ENCODE results near the gene MOB3B.
A peak's percentile ranks its signal among the peaks of the same experiment; 100 is the strongest.

Gene MOB3B

GRCh38 chr9:27540502-27540901 is 10.9 kb upstream of the MOB3B start:
- DNase-seq, result no peak

GRCh38 chr9:27539479-27540441 is 10.1 kb upstream of the MOB3B start:
- no peak for DNase-seq

- DNase-seq, result no peak
Observed at GRCh38 chr9:27538647-27539046, 9.0 kb upstream of the MOB3B start.

GRCh38 chr9:27537756-27538155 is 8.1 kb upstream of the MOB3B start:
- DNase-seq, result no peak

- no peak for DNase-seq
Observed at GRCh38 chr9:27537027-27537435, 7.4 kb upstream of the MOB3B start.

GRCh38 chr9:27536168-27536567 is 6.6 kb upstream of the MOB3B start:
- no peak for DNase-seq

GRCh38 chr9:27535701-27536118 is 6.1 kb upstream of the MOB3B start:
- DNase-seq, result no peak

- DNase-seq, result no peak
Observed at GRCh38 chr9:27534658-27535209, 5.1 kb upstream of the MOB3B start.

- no peak for DNase-seq
Observed at GRCh38 chr9:27534131-27534530, 4.5 kb upstream of the MOB3B start.

GRCh38 chr9:27533311-27533710 is 3.7 kb upstream of the MOB3B start:
- no peak for DNase-seq

GRCh38 chr9:27532046-27532445 is 2.4 kb upstream of the MOB3B start:
- DNase-seq, result no peak

- no peak for DNase-seq
Observed at GRCh38 chr9:27530915-27531755, 1.5 kb upstream of the MOB3B start.

- peak; percentile 50 to 56 for DNase-seq
Observed at GRCh38 chr9:27528886-27529315, 713 bp downstream of the MOB3B start.

- DNase-seq, result peak; percentile 57 to 68
Observed at GRCh38 chr9:27528076-27528885, 1.3 kb downstream of the MOB3B start.

GRCh38 chr9:27527702-27528075 is 1.9 kb downstream of the MOB3B start:
- no peak for DNase-seq

- DNase-seq, result no peak
Observed at GRCh38 chr9:27524236-27524635, 5.4 kb downstream of the MOB3B start, which contains the start of gene IFNK. IFNK (plus strand) TSS chr9:27524290; CDS start chr9:27524337, 47 bp downstream.

GRCh38 chr9:27523141-27523540 is 6.5 kb downstream of the MOB3B start:
- DNase-seq, result no peak

- no peak for DNase-seq
Observed at GRCh38 chr9:27520986-27521385, 8.6 kb downstream of the MOB3B start.

- DNase-seq, result no peak
Observed at GRCh38 chr9:27519466-27520465, 9.8 kb downstream of the MOB3B start.

- DNase-seq, result no peak
Observed at GRCh38 chr9:27518809-27519208, 10.8 kb downstream of the MOB3B start.

GRCh38 chr9:27518006-27518405 is 11.6 kb downstream of the MOB3B start:
- no peak for DNase-seq
